HG03520 (cell line): ENCODE data around the gene ANKH.

ENCODE experiments used
- ATAC-seq: cut with Tn5 transposase; IDR thresholded peaks from one replicate; pipeline ENCODE4 v1.9.1; 2021; ENCODE audit warnings: mild to moderate bottlenecking, moderate library complexity; ENCODE audit not compliant: unreplicated experiment

The ANKH gene

GRCh38 chr5:14672082-14672481 is 199.5 kb downstream of the ANKH start:
- ATAC-seq = no peak

DNA sequence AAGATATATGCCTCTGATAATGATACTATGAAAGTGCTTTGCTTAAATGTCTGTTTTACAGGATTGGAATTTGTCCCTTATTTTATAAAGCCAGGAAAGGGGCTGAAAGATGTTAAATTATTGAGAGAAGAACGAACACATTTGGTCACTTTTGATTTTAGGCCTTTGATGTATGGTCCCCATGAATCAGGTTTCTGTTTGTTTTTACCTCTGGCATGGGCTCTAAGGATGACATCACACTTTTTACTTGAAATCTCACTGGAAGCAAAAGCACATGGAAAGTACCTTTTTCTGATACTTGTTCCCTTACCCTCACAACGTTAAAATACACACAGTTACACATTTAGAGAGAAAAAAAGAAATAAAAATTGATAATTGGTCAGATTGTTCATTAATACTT is 200.2 kb downstream of the ANKH start:
- no peak for ATAC-seq

DNA sequence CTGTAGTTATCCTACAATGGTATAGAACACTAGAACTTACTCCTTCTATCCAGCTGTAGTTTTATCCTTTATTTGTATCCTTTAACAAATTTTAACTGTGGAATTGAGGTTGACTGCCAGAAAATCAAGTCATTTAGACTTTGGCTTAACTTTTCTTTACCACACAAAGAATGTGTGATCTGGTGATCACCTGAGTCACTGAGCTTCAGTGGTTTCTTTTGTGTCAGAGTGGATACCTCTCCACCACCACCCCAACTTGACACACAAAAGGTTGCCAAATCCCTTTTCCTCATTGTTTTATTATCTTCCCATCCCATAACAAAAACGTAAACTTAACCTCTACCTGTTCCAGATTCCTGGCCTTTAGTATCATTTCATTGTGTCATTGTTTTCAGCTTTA is 201.6 kb downstream of the ANKH start:
- ATAC-seq = no peak

GRCh38 chr5:14669415-14669814 is 202.2 kb downstream of the ANKH start:
- ATAC-seq = no peak

- no peak for ATAC-seq
These were observed 203.4 kb downstream of the ANKH start for GRCh38 chr5:14668181-14668591.

GRCh38 chr5:14667770-14668169 is 203.8 kb downstream of the ANKH start:
- no peak for ATAC-seq

DNA sequence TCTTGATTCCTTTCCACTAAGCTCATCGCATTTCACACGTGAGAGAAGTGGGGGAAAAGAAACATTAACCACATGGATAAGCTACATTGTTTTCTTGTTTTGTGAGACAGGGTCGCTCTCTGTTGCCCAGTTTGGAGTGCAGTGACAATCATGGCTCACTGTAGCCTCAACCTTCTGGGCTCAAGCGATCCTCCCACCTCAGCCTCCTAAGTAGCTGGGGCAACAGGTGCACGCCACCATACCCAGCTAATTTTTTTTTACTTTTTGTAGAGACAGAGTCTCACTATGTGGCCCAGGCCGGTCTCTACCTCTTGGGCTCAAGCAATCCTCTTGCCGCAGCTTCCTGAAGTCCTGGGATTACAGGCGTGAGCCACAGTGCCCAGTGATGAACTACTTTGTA is 204.3 kb downstream of the ANKH start:
- no peak for ATAC-seq

- no peak for ATAC-seq
These were observed 205.2 kb downstream of the ANKH start for GRCh38 chr5:14666357-14666756.

- peak; percentile 37 for ATAC-seq
These were observed 205.6 kb downstream of the ANKH start for GRCh38 chr5:14665949-14666348.

DNA sequence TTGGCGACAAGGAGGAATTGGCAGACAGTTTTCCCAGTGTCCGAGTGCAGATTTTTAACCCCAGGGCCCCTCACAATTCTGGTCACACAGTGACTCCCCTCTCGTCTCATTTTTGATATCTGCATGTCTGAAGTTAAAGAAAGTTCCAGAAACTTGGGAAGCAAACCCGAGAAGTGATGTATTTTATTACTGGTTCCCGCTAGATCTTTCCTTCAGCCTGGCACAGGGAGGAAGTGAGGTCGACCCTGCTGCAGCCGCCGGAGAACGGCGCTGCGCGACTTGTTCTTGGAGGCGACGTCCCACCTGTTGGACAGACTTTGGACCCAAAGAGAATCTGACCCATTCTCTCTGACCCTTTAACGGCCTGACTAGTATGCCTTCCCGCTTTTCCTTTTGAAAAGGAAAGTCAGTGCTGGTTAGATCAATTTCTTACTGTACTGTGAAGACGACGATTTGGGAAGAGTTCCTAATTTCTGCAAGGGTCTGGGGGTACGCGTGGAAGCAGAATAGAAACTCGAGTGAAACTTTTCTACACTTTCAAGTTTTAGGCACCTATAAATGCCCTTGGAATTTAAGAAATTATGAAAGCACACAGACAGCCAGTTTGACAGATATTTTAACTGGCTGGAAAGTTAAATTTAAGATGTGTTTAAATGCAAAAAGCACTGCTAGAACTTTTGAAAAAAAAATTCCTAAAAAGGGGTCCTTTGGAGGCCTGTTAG is 206.3 kb downstream of the ANKH start:
- ATAC-seq = no peak

DNA sequence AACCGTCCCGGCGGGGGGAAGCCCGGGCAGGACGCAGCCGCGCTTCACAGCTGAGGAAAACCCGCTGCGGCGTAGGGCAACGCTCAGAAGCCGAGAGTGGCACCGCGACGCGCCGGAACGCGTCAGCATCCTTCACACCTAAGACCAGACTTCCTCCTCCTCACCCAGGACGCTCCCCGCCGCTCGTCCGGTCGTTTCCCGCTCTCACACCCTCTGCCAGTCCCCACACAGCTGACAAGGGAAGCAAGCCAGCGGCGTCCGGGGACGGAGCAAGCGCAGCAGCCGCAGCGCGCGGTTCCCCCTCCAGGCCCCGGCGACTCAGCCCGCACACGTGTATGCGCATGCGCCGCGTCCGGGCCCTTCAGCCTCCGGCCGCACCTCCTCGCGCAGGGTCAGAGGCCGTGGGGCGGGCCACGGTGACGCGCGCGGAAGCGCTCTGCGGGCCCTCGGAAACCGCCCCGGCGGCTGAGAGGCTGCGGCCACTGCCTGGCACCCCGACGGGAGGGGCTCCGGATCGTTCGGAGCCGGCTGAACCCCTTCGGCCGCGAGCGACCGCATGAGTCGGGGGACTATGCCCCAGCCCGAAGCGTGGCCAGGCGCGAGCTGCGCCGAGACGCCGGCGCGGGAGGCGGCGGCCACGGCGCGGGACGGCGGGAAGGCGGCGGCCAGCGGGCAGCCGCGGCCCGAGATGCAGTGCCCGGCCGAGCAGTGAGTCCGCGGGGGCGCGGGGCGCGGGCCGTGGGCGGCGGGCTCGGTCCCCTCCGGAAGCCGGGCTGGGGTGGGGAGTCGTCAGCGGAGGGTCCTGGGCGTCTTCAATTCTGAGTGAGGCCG is 207.1 kb downstream of the ANKH start, which contains the start of gene OTULIN:
Gene OTULIN (plus strand): TSS at position 449 of the 831 bp plus-strand sequence. CDS start 108 bp downstream, at position 557.
- peak; percentile 67 for ATAC-seq

GRCh38 chr5:14663734-14664269 is 207.8 kb downstream of the ANKH start:
- ATAC-seq = peak; percentile 20

DNA sequence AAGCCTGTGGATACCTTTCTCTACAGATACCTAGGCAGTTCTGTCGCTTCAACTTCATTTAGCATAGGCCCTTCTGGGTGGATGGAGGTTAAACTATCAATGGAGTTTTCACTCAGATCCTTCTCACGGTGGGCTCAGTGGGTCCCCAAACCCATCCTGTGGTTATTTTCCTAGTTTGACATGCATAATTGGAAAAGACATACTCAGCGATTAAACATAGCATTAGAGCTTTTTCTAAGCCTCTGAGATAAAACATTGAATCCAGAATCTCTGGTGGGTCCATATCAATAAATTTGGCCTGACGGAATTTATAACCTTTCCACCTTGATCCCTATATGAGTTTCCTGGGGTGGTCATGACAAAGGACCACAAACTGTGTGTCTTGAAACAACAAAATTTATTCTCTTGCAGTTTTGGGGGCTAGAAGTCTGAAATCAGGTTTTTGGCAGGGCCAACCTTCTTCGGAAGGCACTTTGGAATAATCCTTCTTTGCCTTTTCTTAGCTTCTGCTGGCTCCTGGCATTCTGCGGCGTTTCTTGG is 208.8 kb downstream of the ANKH start:
- no peak for ATAC-seq

GRCh38 chr5:14660833-14661232 is 210.7 kb downstream of the ANKH start:
- no peak for ATAC-seq

DNA sequence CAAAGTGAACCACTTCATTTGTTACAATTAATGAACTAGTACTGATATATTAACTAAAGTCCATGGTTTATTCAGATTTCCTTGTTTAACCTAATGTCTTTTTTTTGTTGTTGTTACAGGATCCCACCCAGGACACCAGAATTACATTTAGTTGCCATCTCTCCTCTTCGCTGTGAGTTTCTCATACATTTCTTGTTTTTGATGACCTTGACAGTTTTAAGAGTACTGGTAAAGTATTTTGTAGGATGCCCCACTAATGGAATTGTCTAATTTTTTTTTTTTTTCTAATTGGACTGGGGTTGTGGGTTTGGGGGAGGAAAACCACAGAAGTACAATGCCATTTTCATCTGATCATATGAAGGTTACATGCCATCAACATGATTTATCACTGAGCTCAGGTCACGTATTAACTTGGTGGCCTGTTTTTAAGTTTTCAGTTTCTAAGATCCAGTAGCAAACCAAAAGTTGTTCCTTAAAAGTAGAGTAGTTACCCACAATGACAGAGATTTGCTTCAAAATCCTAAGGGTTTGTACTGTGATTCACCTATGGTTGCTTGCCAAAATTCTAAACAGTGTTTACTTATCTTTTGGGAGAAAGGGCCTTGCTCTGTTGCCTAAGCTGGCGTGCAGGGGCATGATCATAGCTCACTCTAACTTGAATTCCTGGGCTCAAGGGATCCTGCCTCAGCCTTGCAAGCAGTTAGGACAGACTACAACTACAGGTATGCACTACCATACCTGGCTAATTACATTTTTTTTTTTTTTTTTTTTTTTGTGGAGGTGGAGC is 211.6 kb downstream of the ANKH start:
- ATAC-seq = no peak

DNA sequence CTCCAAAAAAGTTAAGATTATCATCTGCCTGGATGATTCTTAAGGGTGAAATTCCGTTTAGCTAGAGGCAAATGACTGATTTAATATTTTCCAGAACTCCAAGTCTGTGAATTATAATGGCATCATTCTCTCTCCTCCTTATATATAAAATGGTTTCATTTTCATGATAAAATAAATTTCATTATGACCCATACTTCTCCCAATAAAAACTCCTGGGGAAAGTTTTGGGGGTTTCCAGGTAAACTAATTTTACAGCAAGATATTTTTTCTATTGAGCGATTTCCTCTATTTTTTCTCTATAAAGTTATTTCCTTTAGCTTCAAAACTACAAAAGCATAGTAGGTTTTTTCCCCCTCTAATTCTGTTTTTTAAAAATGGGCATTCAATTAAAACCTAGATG is 214.7 kb downstream of the ANKH start:
- no peak for ATAC-seq

DNA sequence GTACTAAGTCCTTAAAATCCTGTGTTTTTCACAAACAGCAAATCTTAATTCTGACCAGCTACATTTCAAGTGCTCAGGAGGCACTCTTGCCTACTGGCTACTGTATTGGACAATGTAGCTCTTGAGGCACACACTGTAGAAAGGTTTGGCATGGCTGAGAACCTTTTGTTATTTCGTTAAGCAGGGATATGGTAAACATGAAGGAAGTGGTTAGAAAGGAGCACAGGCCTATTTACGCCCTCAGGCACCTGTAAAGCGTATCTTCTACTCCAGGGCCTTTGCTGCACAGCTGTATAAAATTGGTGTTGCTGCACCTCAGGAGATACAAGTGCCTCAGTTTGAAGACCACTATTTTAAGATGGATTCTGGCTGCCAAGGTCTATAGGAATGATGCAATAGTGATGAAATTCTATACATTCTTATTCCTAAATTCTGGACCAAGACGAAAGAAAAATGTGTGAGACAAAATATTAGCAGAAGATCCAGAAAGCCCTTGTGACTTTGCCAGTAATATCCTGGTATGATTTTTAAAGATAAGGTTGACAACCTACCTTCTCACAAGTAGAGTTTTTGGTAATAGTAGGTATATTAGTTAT is 216.3 kb downstream of the ANKH start:
- no peak for ATAC-seq
